K562 (cell line): Measurements from ENCODE around the gene ALS2CL. TPM values are rescaled to one million over a fixed set of nuclear protein-coding genes. Genes with fewer than 3 reads are reported as not detected.

Experiments used
- ATAC-seq: fragments of 200-7000 bp; cut with Tn5 transposase; 3 replicates; pipeline ENCODE4 v1.9.1; 2020; ENCODE audit warnings: moderate library complexity
- BruUV-seq: library from RNA; stranded (reverse); fragments of 400-500 nt; replicated peaks from 2 replicates; lab custom pipeline; 2021; lab: Mats Ljungman, UMichigan
- CTCF ChIA-PET: fragments of 300-600 bp; formaldehyde crosslinking; extraction: SDS; loops from one replicate; lab custom pipeline; 2021; ENCODE audit warnings: low intra/inter-chr PET ratio; lab: Yijun Ruan, JAX
- POLR2A ChIA-PET: fragments of 300-600, 350-650 bp; sonication (Branson Sonifier 250); formaldehyde crosslinking; extraction: SDS; loops from one replicate; lab custom pipeline; 2021; ENCODE audit warnings: antibody characterized with exemption, inconsistent platforms; lab: Yijun Ruan, JAX
- DNase-seq, 4 experiments: peaks; one replicate each; pipeline versions ENCODE4 v3.0.0 to v3.0.0-alpha.2; 2011 to 2018; ENCODE audit warnings: low spot score in 3 of 4, mixed read lengths in 3 of 4; ENCODE audit errors: extremely low read depth in 1 of 4
- FAIRE-seq: peaks from 2 replicates; lab custom pipeline; 2011; peaks lifted over from hg19 to GRCh38; lab: Jason Lieb, UNC
- H2AFZ ChIP-seq: 2 replicates; pipeline ENCODE4 v1.6.0; 2011; ENCODE audit warnings: low read depth, low read length, control low read depth, inconsistent platforms
- H3K27ac ChIP-seq: fragments of 200-600 bp; 3 replicates; pipeline ENCODE4 v1.8.0; 2011; ENCODE audit warnings: low read depth, mild to moderate bottlenecking, control low read depth, inconsistent platforms, low read length, moderate library complexity, mixed read lengths; ENCODE audit errors: extremely low read depth
- H3K27me3 ChIP-seq, 2 experiments: fragments of 300-600 bp in 1 of 2; 2 replicates in 1 of 2; 3 replicates in 1 of 2; pipeline versions ENCODE4 v1.6.0 to v1.8.0; 2011; ENCODE audit warnings: inconsistent platforms in 2 of 2, low read length in 2 of 2, mild to moderate bottlenecking in 1 of 2, mixed read lengths in 1 of 2, moderate library complexity in 1 of 2; ENCODE audit not compliant: control insufficient read depth in 2 of 2, insufficient read depth in 2 of 2
- H3K36me3 ChIP-seq: fragments of 300-600 bp; 3 replicates; pipeline ENCODE4 v1.8.0; 2011; ENCODE audit warnings: mild to moderate bottlenecking, low read length, inconsistent platforms; ENCODE audit not compliant: control insufficient read depth, insufficient read depth
- H3K4me1 ChIP-seq, 2 experiments: fragments of 200-600 bp in 1 of 2; replicated peaks in 1 of 2; 2 replicates in 1 of 2; 3 replicates in 1 of 2; pipeline versions ENCODE4 v1.5.1 to v1.8.0; 2011; ENCODE audit warnings: inconsistent platforms in 2 of 2, low read length in 2 of 2, mild to moderate bottlenecking in 1 of 2, mixed read lengths in 1 of 2, moderate library complexity in 1 of 2; ENCODE audit not compliant: control insufficient read depth in 2 of 2, insufficient read depth in 2 of 2
- H3K4me2 ChIP-seq: 2 replicates; pipeline ENCODE4 v1.6.1; 2011; ENCODE audit warnings: low read length, control low read depth, inconsistent platforms, mixed read lengths; ENCODE audit not compliant: insufficient read depth
- H3K4me3 ChIP-seq: fragments of 200-600 bp; sonication (generic), shearing (Covaris generic); 2 replicates; pipeline ENCODE4 v1.5.1; 2016; ENCODE audit warnings: control low read depth, inconsistent platforms
- H3K79me2 ChIP-seq: fragments of 200-600 bp; 3 replicates; pipeline ENCODE4 v1.8.0; 2011; ENCODE audit warnings: low read length, inconsistent platforms; ENCODE audit not compliant: control insufficient read depth, insufficient read depth
- H3K9ac ChIP-seq, 2 experiments: 2 replicates each; pipeline versions ENCODE4 v1.6.0 to v1.6.1; 2011; ENCODE audit warnings: low read depth in 2 of 2, low read length in 2 of 2, control low read depth in 1 of 2, inconsistent platforms in 1 of 2, mild to moderate bottlenecking in 1 of 2, mixed read lengths in 1 of 2; ENCODE audit not compliant: insufficient read depth in 1 of 2
- H3K9me1 ChIP-seq: one replicate; pipeline ENCODE4 v1.6.0; 2011; ENCODE audit warnings: inconsistent platforms, mild to moderate bottlenecking, low read length, moderate library complexity; ENCODE audit not compliant: control insufficient read depth, insufficient read depth
- H3K9me3 ChIP-seq: replicated peaks from 2 replicates; pipeline ENCODE4 v1.5.1; 2011; ENCODE audit warnings: low read depth, low read length, inconsistent platforms; ENCODE audit not compliant: control insufficient read depth, insufficient read depth
- H4K20me1 ChIP-seq: replicated peaks from 2 replicates; pipeline ENCODE4 v1.6.1; 2011; ENCODE audit warnings: low read length, inconsistent platforms, mixed read lengths; ENCODE audit not compliant: control insufficient read depth, insufficient read depth
- CBX1 ChIP-seq: sonication (generic); IDR thresholded peaks from 2 replicates; pipeline ENCODE4 v1.6.1; 2016; ENCODE audit warnings: antibody characterized with exemption, low read depth, mild to moderate bottlenecking
- MCM2 ChIP-seq: fragments of 450-650 bp; IDR thresholded peaks from 2 replicates; pipeline ENCODE4 v1.6.1; 2017; ENCODE audit warnings: low read depth, mild to moderate bottlenecking
- MIER1 ChIP-seq: fragments of 450-650 bp; IDR thresholded peaks from 2 replicates; pipeline ENCODE4 v1.6.1; 2016; ENCODE audit warnings: antibody characterized with exemption, mild to moderate bottlenecking, low read depth
- NRF1 ChIP-seq, 2 experiments: fragments of 450-650 bp; IDR thresholded peaks in 1 of 2; conservative IDR thresholded peaks in 1 of 2; 2 replicates each; pipeline ENCODE4 v1.6.1; 2014; ENCODE audit warnings: mild to moderate bottlenecking in 2 of 2
- PRDM10 ChIP-seq: fragments of 450-650 bp; IDR thresholded peaks from 2 replicates; pipeline ENCODE4 v1.6.1; 2018; ENCODE audit not compliant: partially characterized antibody
- SFPQ ChIP-seq: fragments of 200-400 bp; formaldehyde crosslinking; IDR thresholded peaks from 2 replicates; pipeline ENCODE4 v1.6.1; 2017; ENCODE audit warnings: mild to moderate bottlenecking, low read depth, low read length, moderate library complexity
- TFAM ChIP-seq: fragments of 250-450 bp; sonication (Bioruptor Pico); conservative IDR thresholded peaks from 2 replicates; pipeline ENCODE4 v1.5.0; 2021; ENCODE audit warnings: mild to moderate bottlenecking, moderate library complexity
- ZBTB7A ChIP-seq: IDR thresholded peaks from 2 replicates; pipeline ENCODE4 v1.6.1; 2011; ENCODE audit warnings: low read depth, mild to moderate bottlenecking, low read length, moderate library complexity, borderline replicate concordance; ENCODE audit not compliant: control insufficient read depth
- ZHX1 ChIP-seq: fragments of 150-350 bp; conservative IDR thresholded peaks from 2 replicates; pipeline ENCODE4 v1.6.1; 2014; ENCODE audit warnings: low read length
- ZNF384 ChIP-seq: IDR thresholded peaks from 2 replicates; pipeline ENCODE4 v1.6.1; 2012; ENCODE audit warnings: low read depth, low read length, improper control_type of control experiment
- ZNF780A ChIP-seq: fragments of 250-450 bp; sonication (Bioruptor Pico); IDR thresholded peaks from 2 replicates; pipeline ENCODE4 v1.5.0; 2021; ENCODE audit warnings: mild to moderate bottlenecking
- WGBS: fragments of 100-300 bp; shearing (Covaris generic); methylation state at CpG from one replicate; pipeline ENCODE4 v1.1.6; 2016; ENCODE audit warnings: low coverage, mixed read lengths; ENCODE audit not compliant: insufficient coverage; ENCODE audit errors: missing lambda C conversion rate; 5-methylcytosine and 5-hydroxymethylcytosine counted together
- in situ Hi-C: fragments of 300-500 bp; cut with MboI; formaldehyde crosslinking; loops from 4 replicates; pipeline ENCODE4 v1.15.0; 2018; ENCODE audit warnings: inconsistent platforms, mixed read lengths
- intact Hi-C: fragments of 100-400 bp; cut with micrococcal nuclease; formaldehyde crosslinking; loops from 2 replicates; pipeline ENCODE4 v1.14.2; 2022
- polyA plus RNA-seq, 8 experiments: library from polyadenylated mRNA; depleted of rRNA in 4 of 8; stranded (reverse) in 5 of 8; unstranded in 3 of 8; fragments of >200 nt; fragmentation: Nextera tagmentation in 2 of 8; fragmentation: Illumina TruSeq in 1 of 8; extraction: Ambion mirVana in 2 of 8; extraction: Trizol in 1 of 8; gene quantifications; 2 replicates each; pipeline versions ENCODE4 v1.2.1 to v1.2.3, GENCODE V29; 2011 to 2014; ENCODE audit warnings: inconsistent platforms in 1 of 8, missing spikeins in 1 of 8
- total RNA-seq, 7 experiments: library from RNA; depleted of rRNA in 6 of 7; stranded (reverse); fragments of >200 nt in 6 of 7; fragmentation: Illumina TruSeq in 2 of 7; extraction: Trizol in 2 of 7; gene quantifications; 2 replicates each; pipeline versions ENCODE4 v1.2.1 to v1.2.3, GENCODE V29; 2011 to 2021; ENCODE audit warnings: low replicate concordance in 1 of 7
- TF ChIP-seq, protein P1 (sequence below): fragments of 250-450 bp; sonication (Bioruptor Pico); IDR thresholded peaks from 2 replicates; pipeline ENCODE4 v1.6.1; 2021; ENCODE audit warnings: mild to moderate bottlenecking

ALS2CL gene
- total and polyA plus RNA-seq, 9 of the 15 experiments (the other 6 are each of a cell fraction or from before 2014, with no cell fraction given): 0.03 to 0.13 (median 0.05) TPM; not detected in 3

- no peak for TF ChIP-seq SFPQ
- no peak for TF ChIP-seq MIER1
These were observed 68.4 kb downstream of the ALS2CL start (continued) for GRCh38 chr3:46624975-46625490.

DNA sequence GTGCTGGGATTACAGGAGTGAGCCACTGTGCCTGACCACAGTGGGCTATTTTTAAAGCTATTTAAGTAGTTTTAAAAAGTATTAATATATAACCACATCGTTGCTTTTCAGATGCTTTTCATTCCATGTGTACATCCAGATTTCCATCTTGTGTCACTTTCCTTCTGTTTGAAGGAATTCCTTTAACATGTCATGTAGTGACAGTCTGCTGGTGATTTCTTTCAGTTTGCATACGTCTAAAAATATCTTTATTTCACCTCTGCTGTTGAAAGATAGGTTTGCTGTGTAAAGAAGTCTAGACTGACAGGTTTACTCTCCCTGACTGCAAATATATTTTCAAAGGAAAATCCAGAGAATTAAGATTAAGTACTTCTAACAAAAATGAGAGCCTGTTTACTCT, 68.9 kb downstream of the ALS2CL start:
- no peak overlapping the region for H3K27ac ChIP-seq
- H3K9ac ChIP-seq: no peak overlapping the region
- H3K4me2 ChIP-seq: no peak overlapping the region
- WGBS: 0% methylated on average over 2 of the region's 2 CpGs
- no peaks in the 10 kb centered on the region for H3K9me1 ChIP-seq
- H4K20me1 ChIP-seq: no peaks in the 10 kb centered on the region
- intact Hi-C loops: no loop called here
- peaks cover under 1 to 1% of the 10 kb centered on the region in 2 experiments; a peak in 3 of 5 replicates for H3K4me1 ChIP-seq
- DNase-seq: no peak
- no peaks in the 10 kb centered on the region for H3K36me3 ChIP-seq
- no peak for FAIRE-seq
- ChIA-PET CTCF (no interaction called here), POLR2A (interaction anchor here (0.6 to 1.2 kb wide), 3 partner anchors 10 to 1720 kb away, joined by 3 to 6 read pairs (median 5); no protein-coding TSS in a partner anchor)
- no peak overlapping the region for H2AFZ ChIP-seq
- H3K79me2 ChIP-seq: no peaks in the 10 kb centered on the region
- in situ Hi-C loops: no loop called here
- BruUV-seq: no TSS peak
- H3K4me3 ChIP-seq: no peak overlapping the region
- H3K27me3 ChIP-seq: peaks cover 15 to 20% of the 10 kb centered on the region in 2 experiments
- no peak for ATAC-seq
- no peaks in the 10 kb centered on the region for H3K9me3 ChIP-seq
- no peak for TF ChIP-seq PRDM10
- no peak for TF ChIP-seq ZNF780A (CRISPR knock-in tag)
- no peak for TF ChIP-seq CBX1
- TF ChIP-seq NRF1 (conservative IDR thresholded peaks at IDR 0.05 in 1 of 2, IDR thresholded peaks at IDR 0.05 in 1 of 2): no peak
- TF ChIP-seq ZNF384: no peak
- TF ChIP-seq, protein P1, sequence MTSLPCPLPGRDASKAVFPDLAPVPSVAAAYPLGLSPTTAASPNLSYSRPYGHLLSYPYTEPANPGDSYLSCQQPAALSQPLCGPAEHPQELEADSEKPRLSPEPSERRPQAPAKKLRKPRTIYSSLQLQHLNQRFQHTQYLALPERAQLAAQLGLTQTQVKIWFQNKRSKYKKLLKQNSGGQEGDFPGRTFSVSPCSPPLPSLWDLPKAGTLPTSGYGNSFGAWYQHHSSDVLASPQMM (CRISPR knock-in tag): no peak
- no peak for TF ChIP-seq MCM2
- no peak for TF ChIP-seq ZBTB7A
- no peak for TF ChIP-seq TFAM (CRISPR knock-in tag)
- TF ChIP-seq ZHX1: no peak
